GM10248 (cell line): ENCODE data around the gene PEPD.

Experiments
- CTCF ChIA-PET: fragments of 300-600 bp; sonication (Branson Sonifier 250); formaldehyde crosslinking; extraction: SDS; loops from one replicate; lab custom pipeline; 2021; ENCODE audit warnings: antibody characterized with exemption; lab: Yijun Ruan, JAX
- POLR2A ChIA-PET: fragments of 350-650 bp; sonication (Branson Sonifier 250); formaldehyde crosslinking; extraction: SDS; loops from one replicate; lab custom pipeline; 2020; ENCODE audit warnings: antibody characterized with exemption; lab: Yijun Ruan, JAX
- DNase-seq: peaks from one replicate; pipeline ENCODE4 v3.0.0; 2012; ENCODE audit errors: extremely low spot score
- CTCF ChIP-seq: IDR thresholded peaks from 2 replicates; pipeline ENCODE4 v1.5.1; 2012; ENCODE audit warnings: mild to moderate bottlenecking, low read depth; ENCODE audit errors: extremely low read depth, missing control alignments, control extremely low read depth

The PEPD gene

GRCh38 chr19:33499248-33499647 lies 22.3 kb downstream of the PEPD start:
- ChIA-PET CTCF (no interaction called here), POLR2A (no interaction called here)
- DNase-seq = no peak
- TF ChIP-seq CTCF = no peak

GRCh38 chr19:33498391-33499000 lies 23.1 kb downstream of the PEPD start:
- ChIA-PET CTCF (no interaction called here), POLR2A (no interaction called here)
- DNase-seq = no peak
- TF ChIP-seq CTCF = no peak

GRCh38 chr19:33497778-33498175 lies 23.8 kb downstream of the PEPD start:
- ChIA-PET CTCF (no interaction called here), POLR2A (no interaction called here)

GRCh38 chr19:33497131-33497777 lies 24.3 kb downstream of the PEPD start:
- POLR2A ChIA-PET = no interaction called here
- CTCF ChIA-PET = no interaction called here
- DNase-seq = no peak
- no peak for TF ChIP-seq CTCF

More at GRCh38 chr19:33497778-33498175, 23.8 kb downstream of the PEPD start:
- DNase-seq = no peak
- no peak for TF ChIP-seq CTCF

GRCh38 chr19:33496038-33496895 lies 25.3 kb downstream of the PEPD start:
- CTCF ChIA-PET = no interaction called here
- DNase-seq = no peak
- POLR2A ChIA-PET = no interaction called here
- no peak for TF ChIP-seq CTCF

GRCh38 chr19:33493401-33494275 lies 28.0 kb downstream of the PEPD start:
- POLR2A ChIA-PET = no interaction called here
- CTCF ChIA-PET = no interaction called here
- DNase-seq = no peak
- no peak for TF ChIP-seq CTCF
